K562 (cell line): Measurements from ENCODE around the gene CLCN5. TPM values are rescaled to one million over a fixed set of nuclear protein-coding genes. Genes with fewer than 3 reads are reported as not detected.

Experiments used
- ATAC-seq: fragments of 200-7000 bp; cut with Tn5 transposase; 3 replicates; pipeline ENCODE4 v1.9.1; 2020; ENCODE audit warnings: moderate library complexity
- BruUV-seq: library from RNA; stranded (reverse); fragments of 400-500 nt; replicated peaks from 2 replicates; lab custom pipeline; 2021; lab: Mats Ljungman, UMichigan
- CTCF ChIA-PET: fragments of 300-600 bp; formaldehyde crosslinking; extraction: SDS; loops from one replicate; lab custom pipeline; 2021; ENCODE audit warnings: low intra/inter-chr PET ratio; lab: Yijun Ruan, JAX
- POLR2A ChIA-PET: fragments of 300-600, 350-650 bp; sonication (Branson Sonifier 250); formaldehyde crosslinking; extraction: SDS; loops from one replicate; lab custom pipeline; 2021; ENCODE audit warnings: antibody characterized with exemption, inconsistent platforms; lab: Yijun Ruan, JAX
- DNase-seq, 4 experiments: peaks; one replicate each; pipeline versions ENCODE4 v3.0.0 to v3.0.0-alpha.2; 2011 to 2018; ENCODE audit warnings: low spot score in 3 of 4, mixed read lengths in 3 of 4; ENCODE audit errors: extremely low read depth in 1 of 4
- FAIRE-seq: peaks from 2 replicates; lab custom pipeline; 2011; peaks lifted over from hg19 to GRCh38; lab: Jason Lieb, UNC
- H2AFZ ChIP-seq: 2 replicates; pipeline ENCODE4 v1.6.0; 2011; ENCODE audit warnings: low read depth, low read length, control low read depth, inconsistent platforms
- H3K27ac ChIP-seq: fragments of 200-600 bp; 3 replicates; pipeline ENCODE4 v1.8.0; 2011; ENCODE audit warnings: low read depth, mild to moderate bottlenecking, control low read depth, inconsistent platforms, low read length, moderate library complexity, mixed read lengths; ENCODE audit errors: extremely low read depth
- H3K27me3 ChIP-seq, 2 experiments: fragments of 300-600 bp in 1 of 2; 2 replicates in 1 of 2; 3 replicates in 1 of 2; pipeline versions ENCODE4 v1.6.0 to v1.8.0; 2011; ENCODE audit warnings: inconsistent platforms in 2 of 2, low read length in 2 of 2, mild to moderate bottlenecking in 1 of 2, mixed read lengths in 1 of 2, moderate library complexity in 1 of 2; ENCODE audit not compliant: control insufficient read depth in 2 of 2, insufficient read depth in 2 of 2
- H3K36me3 ChIP-seq: fragments of 300-600 bp; 3 replicates; pipeline ENCODE4 v1.8.0; 2011; ENCODE audit warnings: mild to moderate bottlenecking, low read length, inconsistent platforms; ENCODE audit not compliant: control insufficient read depth, insufficient read depth
- H3K4me1 ChIP-seq, 2 experiments: fragments of 200-600 bp in 1 of 2; replicated peaks in 1 of 2; 2 replicates in 1 of 2; 3 replicates in 1 of 2; pipeline versions ENCODE4 v1.5.1 to v1.8.0; 2011; ENCODE audit warnings: inconsistent platforms in 2 of 2, low read length in 2 of 2, mild to moderate bottlenecking in 1 of 2, mixed read lengths in 1 of 2, moderate library complexity in 1 of 2; ENCODE audit not compliant: control insufficient read depth in 2 of 2, insufficient read depth in 2 of 2
- H3K4me2 ChIP-seq: 2 replicates; pipeline ENCODE4 v1.6.1; 2011; ENCODE audit warnings: low read length, control low read depth, inconsistent platforms, mixed read lengths; ENCODE audit not compliant: insufficient read depth
- H3K4me3 ChIP-seq: fragments of 200-600 bp; sonication (generic), shearing (Covaris generic); 2 replicates; pipeline ENCODE4 v1.5.1; 2016; ENCODE audit warnings: control low read depth, inconsistent platforms
- H3K79me2 ChIP-seq: fragments of 200-600 bp; 3 replicates; pipeline ENCODE4 v1.8.0; 2011; ENCODE audit warnings: low read length, inconsistent platforms; ENCODE audit not compliant: control insufficient read depth, insufficient read depth
- H3K9ac ChIP-seq, 2 experiments: 2 replicates each; pipeline versions ENCODE4 v1.6.0 to v1.6.1; 2011; ENCODE audit warnings: low read depth in 2 of 2, low read length in 2 of 2, control low read depth in 1 of 2, inconsistent platforms in 1 of 2, mild to moderate bottlenecking in 1 of 2, mixed read lengths in 1 of 2; ENCODE audit not compliant: insufficient read depth in 1 of 2
- H3K9me1 ChIP-seq: one replicate; pipeline ENCODE4 v1.6.0; 2011; ENCODE audit warnings: inconsistent platforms, mild to moderate bottlenecking, low read length, moderate library complexity; ENCODE audit not compliant: control insufficient read depth, insufficient read depth
- H3K9me3 ChIP-seq: replicated peaks from 2 replicates; pipeline ENCODE4 v1.5.1; 2011; ENCODE audit warnings: low read depth, low read length, inconsistent platforms; ENCODE audit not compliant: control insufficient read depth, insufficient read depth
- H4K20me1 ChIP-seq: replicated peaks from 2 replicates; pipeline ENCODE4 v1.6.1; 2011; ENCODE audit warnings: low read length, inconsistent platforms, mixed read lengths; ENCODE audit not compliant: control insufficient read depth, insufficient read depth
- ARID3A ChIP-seq: IDR thresholded peaks from 2 replicates; pipeline ENCODE4 v1.6.1; 2012; ENCODE audit warnings: low read depth, low read length, improper control_type of control experiment, borderline replicate concordance
- GTF2E2 ChIP-seq: fragments of 200-800 bp; sonication (Bioruptor generic); IDR thresholded peaks from 2 replicates; pipeline ENCODE4 v1.6.1; 2016; ENCODE audit warnings: missing genetic modification characterization, missing compliant biosample characterization
- HOXB6 ChIP-seq: fragments of 250-450 bp; sonication (Bioruptor Pico); IDR thresholded peaks from 2 replicates; pipeline ENCODE4 v1.5.1; 2022; ENCODE audit warnings: mild to moderate bottlenecking, borderline replicate concordance
- NR3C1 ChIP-seq: sonication (generic); formaldehyde crosslinking; IDR thresholded peaks from 2 replicates; pipeline ENCODE4 v1.8.1; 2022; ENCODE audit warnings: missing genetic modification reagents
- NRF1 ChIP-seq, 2 experiments: fragments of 450-650 bp; IDR thresholded peaks in 1 of 2; conservative IDR thresholded peaks in 1 of 2; 2 replicates each; pipeline ENCODE4 v1.6.1; 2014; ENCODE audit warnings: mild to moderate bottlenecking in 2 of 2
- RAD21 ChIP-seq, 2 experiments: fragments of 250-450 bp in 1 of 2; fragments of 450-650 bp in 1 of 2; sonication (Bioruptor Pico) in 1 of 2; formaldehyde crosslinking in 1 of 2; IDR thresholded peaks in 1 of 2; conservative IDR thresholded peaks in 1 of 2; 2 replicates each; pipeline versions ENCODE4 v1.4.0 to v1.8.0; 2020 to 2022; ENCODE audit warnings: mild to moderate bottlenecking in 2 of 2, moderate library complexity in 1 of 2
- SPI1 ChIP-seq: IDR thresholded peaks from 2 replicates; pipeline ENCODE4 v1.6.1; 2011; ENCODE audit warnings: low read depth, low read length, control low read depth, borderline replicate concordance
- ZNF133 ChIP-seq: fragments of 250-450 bp; sonication (Bioruptor Pico); IDR thresholded peaks from 2 replicates; pipeline ENCODE4 v1.4.0; 2020; ENCODE audit warnings: mild to moderate bottlenecking
- ZNF253 ChIP-seq: fragments of 250-450 bp; sonication (Bioruptor Pico); conservative IDR thresholded peaks from 2 replicates; pipeline ENCODE4 v1.6.1; 2021; ENCODE audit warnings: mild to moderate bottlenecking
- ZNF3 ChIP-seq: fragments of 250-450 bp; sonication (Bioruptor Pico); IDR thresholded peaks from 2 replicates; pipeline ENCODE4 v1.5.0; 2021; ENCODE audit warnings: mild to moderate bottlenecking, moderate library complexity
- ZNF780A ChIP-seq: fragments of 250-450 bp; sonication (Bioruptor Pico); IDR thresholded peaks from 2 replicates; pipeline ENCODE4 v1.5.0; 2021; ENCODE audit warnings: mild to moderate bottlenecking
- ZZZ3 ChIP-seq: fragments of 450-650 bp; IDR thresholded peaks from 2 replicates; pipeline ENCODE4 v1.6.1; 2016; ENCODE audit warnings: antibody characterized with exemption, mild to moderate bottlenecking, moderate library complexity
- WGBS: fragments of 100-300 bp; shearing (Covaris generic); methylation state at CpG from one replicate; pipeline ENCODE4 v1.1.6; 2016; ENCODE audit warnings: low coverage, mixed read lengths; ENCODE audit not compliant: insufficient coverage; ENCODE audit errors: missing lambda C conversion rate; 5-methylcytosine and 5-hydroxymethylcytosine counted together
- in situ Hi-C: fragments of 300-500 bp; cut with MboI; formaldehyde crosslinking; loops from 4 replicates; pipeline ENCODE4 v1.15.0; 2018; ENCODE audit warnings: inconsistent platforms, mixed read lengths
- intact Hi-C: fragments of 100-400 bp; cut with micrococcal nuclease; formaldehyde crosslinking; loops from 2 replicates; pipeline ENCODE4 v1.14.2; 2022
- polyA plus RNA-seq, 8 experiments: library from polyadenylated mRNA; depleted of rRNA in 4 of 8; stranded (reverse) in 5 of 8; unstranded in 3 of 8; fragments of >200 nt; fragmentation: Nextera tagmentation in 2 of 8; fragmentation: Illumina TruSeq in 1 of 8; extraction: Ambion mirVana in 2 of 8; extraction: Trizol in 1 of 8; gene quantifications; 2 replicates each; pipeline versions ENCODE4 v1.2.1 to v1.2.3, GENCODE V29; 2011 to 2014; ENCODE audit warnings: inconsistent platforms in 1 of 8, missing spikeins in 1 of 8
- total RNA-seq, 7 experiments: library from RNA; depleted of rRNA in 6 of 7; stranded (reverse); fragments of >200 nt in 6 of 7; fragmentation: Illumina TruSeq in 2 of 7; extraction: Trizol in 2 of 7; gene quantifications; 2 replicates each; pipeline versions ENCODE4 v1.2.1 to v1.2.3, GENCODE V29; 2011 to 2021; ENCODE audit warnings: low replicate concordance in 1 of 7
- TF ChIP-seq, protein P1 (sequence below): fragments of 200-400 bp; formaldehyde crosslinking; IDR thresholded peaks from 2 replicates; pipeline ENCODE4 v1.6.1; 2017; ENCODE audit warnings: mild to moderate bottlenecking, low read depth, low read length, moderate library complexity
- TF ChIP-seq, protein P2 (sequence below): fragments of 250-450 bp; sonication (Bioruptor Pico); IDR thresholded peaks from 2 replicates; pipeline ENCODE4 v1.6.1; 2021; ENCODE audit warnings: mild to moderate bottlenecking
- TF ChIP-seq, protein P3 (sequence below): fragments of 250-450 bp; sonication (Bioruptor Pico); IDR thresholded peaks from 2 replicates; pipeline ENCODE4 v1.5.0; 2021; ENCODE audit warnings: mild to moderate bottlenecking, moderate library complexity
- TF ChIP-seq, protein P4 (sequence below): fragments of 250-450 bp; sonication (Bioruptor Pico); IDR thresholded peaks from 2 replicates; pipeline ENCODE4 v1.9.0; 2021; ENCODE audit warnings: mild to moderate bottlenecking

The CLCN5 gene
- total and polyA plus RNA-seq, 9 of the 15 experiments (the other 6 are each of a cell fraction or from before 2014, with no cell fraction given), result 0.94 to 11.8 (median 7.1) TPM

- POLR2A ChIA-PET, result no interaction called here
- Histone ChIP-seq H3K9me3 (no peaks in the 10 kb centered on the region), H3K27ac (no peak overlapping the region), H3K4me1 (no peaks in the 10 kb centered on the region; a peak in 1 of 5 replicates), H2AFZ (no peak overlapping the region), H3K4me3 (no peak overlapping the region), H3K4me2 (no peak overlapping the region), H3K9me1 (no peaks in the 10 kb centered on the region), H3K9ac (no peak overlapping the region), H3K27me3 (no peaks in the 10 kb centered on the region), H3K79me2 (no peaks in the 10 kb centered on the region), H3K36me3 (no peaks in the 10 kb centered on the region), H4K20me1 (no peaks in the 10 kb centered on the region)
- DNase-seq (no peak), FAIRE-seq (no peak), ATAC-seq (no peak)
- intact Hi-C loops, result no loop called here
- whole genome bisulfite sequencing, result 18% methylated on average over 2 of the region's 2 CpGs
- BruUV-seq, result no TSS peak
- in situ Hi-C loops, result no loop called here
- CTCF ChIA-PET, result no interaction called here
- TF ChIP-seq ZZZ3 (no peak), NRF1 (conservative IDR thresholded peaks at IDR 0.05 in 1 of 2, IDR thresholded peaks at IDR 0.05 in 1 of 2) (no peak), ZNF780A (CRISPR knock-in tag) (no peak), GTF2E2 (tag) (no peak), ZNF3 (CRISPR knock-in tag) (no peak), ARID3A (no peak), ZNF253 (CRISPR knock-in tag) (no peak), SPI1 (no peak), HOXB6 (no peak), NR3C1 (CRISPR knock-in tag) (no peak), RAD21 (CRISPR knock-in tag; conservative IDR thresholded peaks at IDR 0.05 in 1 of 2, IDR thresholded peaks at IDR 0.05 in 1 of 2) (no peak), ZNF133 (CRISPR knock-in tag) (no peak)
- TF ChIP-seq, protein P1, sequence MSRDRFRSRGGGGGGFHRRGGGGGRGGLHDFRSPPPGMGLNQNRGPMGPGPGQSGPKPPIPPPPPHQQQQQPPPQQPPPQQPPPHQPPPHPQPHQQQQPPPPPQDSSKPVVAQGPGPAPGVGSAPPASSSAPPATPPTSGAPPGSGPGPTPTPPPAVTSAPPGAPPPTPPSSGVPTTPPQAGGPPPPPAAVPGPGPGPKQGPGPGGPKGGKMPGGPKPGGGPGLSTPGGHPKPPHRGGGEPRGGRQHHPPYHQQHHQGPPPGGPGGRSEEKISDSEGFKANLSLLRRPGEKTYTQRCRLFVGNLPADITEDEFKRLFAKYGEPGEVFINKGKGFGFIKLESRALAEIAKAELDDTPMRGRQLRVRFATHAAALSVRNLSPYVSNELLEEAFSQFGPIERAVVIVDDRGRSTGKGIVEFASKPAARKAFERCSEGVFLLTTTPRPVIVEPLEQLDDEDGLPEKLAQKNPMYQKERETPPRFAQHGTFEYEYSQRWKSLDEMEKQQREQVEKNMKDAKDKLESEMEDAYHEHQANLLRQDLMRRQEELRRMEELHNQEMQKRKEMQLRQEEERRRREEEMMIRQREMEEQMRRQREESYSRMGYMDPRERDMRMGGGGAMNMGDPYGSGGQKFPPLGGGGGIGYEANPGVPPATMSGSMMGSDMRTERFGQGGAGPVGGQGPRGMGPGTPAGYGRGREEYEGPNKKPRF, result no peak
- TF ChIP-seq, protein P2, sequence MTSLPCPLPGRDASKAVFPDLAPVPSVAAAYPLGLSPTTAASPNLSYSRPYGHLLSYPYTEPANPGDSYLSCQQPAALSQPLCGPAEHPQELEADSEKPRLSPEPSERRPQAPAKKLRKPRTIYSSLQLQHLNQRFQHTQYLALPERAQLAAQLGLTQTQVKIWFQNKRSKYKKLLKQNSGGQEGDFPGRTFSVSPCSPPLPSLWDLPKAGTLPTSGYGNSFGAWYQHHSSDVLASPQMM (CRISPR knock-in tag), result no peak
- TF ChIP-seq, protein P3, sequence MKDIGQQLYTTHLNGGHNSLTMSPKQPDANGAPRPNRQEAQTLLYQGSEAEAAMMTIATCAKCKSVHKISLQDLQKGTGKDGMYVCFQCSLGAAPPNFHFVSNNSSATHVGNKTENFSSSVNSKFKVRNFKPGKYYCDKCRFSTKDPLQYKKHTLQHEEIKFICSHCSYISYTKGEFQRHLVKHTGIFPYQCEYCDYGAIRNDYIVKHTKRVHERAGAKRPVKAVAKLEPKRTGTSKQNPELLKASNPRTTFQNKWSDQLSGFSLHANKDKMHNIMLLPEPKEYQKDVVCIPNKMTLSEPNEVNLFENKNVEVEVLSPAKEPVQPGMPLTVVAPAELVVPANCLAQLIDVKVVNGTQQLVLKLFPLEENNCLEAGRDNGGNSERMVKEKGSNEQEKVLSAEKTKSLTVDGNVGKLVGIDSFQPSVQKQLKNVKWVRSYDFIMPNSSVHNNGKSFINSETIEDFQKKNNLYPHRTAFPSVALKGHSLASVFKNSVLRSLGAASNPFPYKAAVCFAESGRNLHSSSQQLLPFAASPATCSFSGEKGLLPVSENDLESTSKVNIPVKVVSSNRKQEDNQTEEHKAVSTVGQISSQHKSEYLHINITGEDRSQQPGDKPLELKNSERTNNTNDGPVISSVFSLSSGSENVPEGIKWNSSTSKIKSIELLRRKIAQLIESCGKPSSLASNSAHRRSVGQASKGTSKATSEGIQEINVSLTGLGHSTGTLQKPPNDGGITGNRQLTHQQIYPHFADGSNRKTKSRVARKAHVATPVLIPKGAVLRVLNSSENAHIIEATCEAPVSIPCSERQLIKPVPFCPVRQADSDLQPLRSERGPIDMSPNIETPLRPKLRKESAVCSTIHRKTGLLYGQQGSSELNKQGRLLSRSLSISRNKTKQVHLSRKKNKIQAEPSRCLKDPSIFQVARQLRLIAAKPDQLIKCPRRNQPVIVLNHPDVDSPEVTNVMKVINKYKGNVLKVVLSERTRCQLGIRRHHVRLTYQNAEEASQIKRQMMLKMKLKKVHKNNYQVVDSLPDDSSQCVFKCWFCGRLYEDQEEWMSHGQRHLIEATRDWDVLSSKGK (CRISPR knock-in tag), result no peak
- TF ChIP-seq, protein P4, sequence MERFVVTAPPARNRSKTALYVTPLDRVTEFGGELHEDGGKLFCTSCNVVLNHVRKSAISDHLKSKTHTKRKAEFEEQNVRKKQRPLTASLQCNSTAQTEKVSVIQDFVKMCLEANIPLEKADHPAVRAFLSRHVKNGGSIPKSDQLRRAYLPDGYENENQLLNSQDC (CRISPR knock-in tag), result no peak
These were observed 146.5 kb downstream of the CLCN5 start for GRCh38 chrX:50068893-50069292.
